ENCODE data around the gene PPP1R36.

DNA sequence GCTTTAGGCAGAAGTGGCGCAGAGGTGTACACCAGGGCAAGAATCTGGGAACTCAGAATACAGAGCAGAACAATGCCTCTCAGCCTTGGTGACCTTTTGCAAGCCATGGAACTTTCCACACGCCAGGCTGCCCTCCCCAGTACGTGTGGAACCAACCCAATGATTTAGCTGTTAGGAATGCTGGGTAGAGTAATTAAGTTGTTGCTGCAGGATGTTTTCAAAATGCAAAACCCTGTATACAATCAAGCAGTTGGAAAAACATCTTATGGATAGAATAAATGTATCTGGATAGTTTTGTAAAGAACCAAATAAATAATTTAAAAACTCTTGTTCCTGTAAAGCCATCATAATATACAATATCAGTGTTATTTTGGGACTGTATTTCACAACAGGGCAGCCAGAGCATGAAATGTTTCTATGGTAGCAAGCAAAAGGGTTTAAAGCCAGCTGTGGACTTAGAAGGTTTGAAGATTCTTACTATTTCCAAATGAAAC lies 19.4 kb downstream of the PPP1R36 start:
- no peak for TF ChIP-seq CTCF (IDR thresholded peaks at IDR 0.05; ENCODE audit: low read length)
- TF ChIP-seq EZH2 (optimal IDR thresholded peaks at IDR 0.05; ENCODE audit: low read depth, low read length), result no peak
